Thyroid gland (tissue), 4 donors: ENCODE data around the gene EVC.

ENCODE experiments used
- POLR2A ChIP-seq, 2 donors: fragments of 450-650 bp; IDR thresholded peaks; one replicate each; pipeline ENCODE4 v1.6.1; 2017; ENCODE audit warnings: antibody characterized with exemption in 2 of 2, mild to moderate bottlenecking in 2 of 2, moderate library complexity in 1 of 2
- TF ChIP-seq, protein P1 (sequence below), 6 experiments: fragments of 200-600 bp in 3 of 6; fragments of 450-650 bp in 3 of 6; sonication (generic) in 3 of 6; IDR thresholded peaks; one replicate each; pipeline ENCODE4 v1.5.1; 2016 to 2019; ENCODE audit warnings: antibody characterized with exemption in 6 of 6, mild to moderate bottlenecking in 2 of 6, inconsistent platforms in 1 of 6, moderate library complexity in 1 of 6

DNA sequence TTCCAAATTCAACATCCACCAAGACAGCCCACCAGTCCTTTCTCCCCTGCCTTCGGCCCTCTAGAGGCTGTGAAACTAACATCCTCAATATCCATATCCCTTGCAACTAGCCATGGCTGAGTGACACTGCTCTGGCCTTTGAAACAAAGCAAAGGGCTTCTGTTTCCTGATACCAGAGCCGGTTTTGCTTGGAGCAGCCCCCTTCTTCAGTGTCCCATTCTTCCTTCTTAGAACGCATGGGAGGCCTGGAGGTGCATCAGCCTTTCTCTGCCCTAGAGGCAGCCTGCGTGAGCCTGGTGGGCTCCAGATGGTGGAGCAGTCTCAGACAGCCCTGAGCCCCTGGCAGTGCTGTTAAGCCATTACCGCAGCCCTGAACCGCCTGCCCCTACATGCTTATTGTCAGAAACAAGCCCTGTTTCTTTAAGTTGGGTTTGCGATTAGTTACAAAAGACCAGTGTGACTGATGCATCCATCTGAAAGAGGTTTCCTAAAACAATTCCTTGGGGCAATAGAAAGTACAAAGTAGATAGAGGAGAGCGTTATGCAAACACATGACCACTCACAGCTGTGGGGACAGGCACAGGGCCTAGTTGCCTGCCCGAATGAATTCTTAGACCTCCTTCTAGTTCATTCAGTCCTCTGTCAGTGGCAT lies 74.1 kb downstream of the EVC start:
- TF ChIP-seq, protein P1, sequence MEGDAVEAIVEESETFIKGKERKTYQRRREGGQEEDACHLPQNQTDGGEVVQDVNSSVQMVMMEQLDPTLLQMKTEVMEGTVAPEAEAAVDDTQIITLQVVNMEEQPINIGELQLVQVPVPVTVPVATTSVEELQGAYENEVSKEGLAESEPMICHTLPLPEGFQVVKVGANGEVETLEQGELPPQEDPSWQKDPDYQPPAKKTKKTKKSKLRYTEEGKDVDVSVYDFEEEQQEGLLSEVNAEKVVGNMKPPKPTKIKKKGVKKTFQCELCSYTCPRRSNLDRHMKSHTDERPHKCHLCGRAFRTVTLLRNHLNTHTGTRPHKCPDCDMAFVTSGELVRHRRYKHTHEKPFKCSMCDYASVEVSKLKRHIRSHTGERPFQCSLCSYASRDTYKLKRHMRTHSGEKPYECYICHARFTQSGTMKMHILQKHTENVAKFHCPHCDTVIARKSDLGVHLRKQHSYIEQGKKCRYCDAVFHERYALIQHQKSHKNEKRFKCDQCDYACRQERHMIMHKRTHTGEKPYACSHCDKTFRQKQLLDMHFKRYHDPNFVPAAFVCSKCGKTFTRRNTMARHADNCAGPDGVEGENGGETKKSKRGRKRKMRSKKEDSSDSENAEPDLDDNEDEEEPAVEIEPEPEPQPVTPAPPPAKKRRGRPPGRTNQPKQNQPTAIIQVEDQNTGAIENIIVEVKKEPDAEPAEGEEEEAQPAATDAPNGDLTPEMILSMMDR (IDR thresholded peaks at IDR 0.05), result no peak
- no peak for TF ChIP-seq POLR2A (IDR thresholded peaks at IDR 0.05)
